Superior temporal gyrus (tissue), 1 donor: ENCODE measurements around the gene C2CD4D.
"Not testable (repeated sequence)": the region's sequence is repeated elsewhere in the genome, so short reads cannot be mapped to it uniquely, and the experiment has no call there.

ENCODE experiments used
- DNase-seq: peaks from one replicate; pipeline ENCODE4 v3.0.0-alpha.2; 2016; ENCODE audit errors: extremely low spot score

Gene C2CD4D

DNA sequence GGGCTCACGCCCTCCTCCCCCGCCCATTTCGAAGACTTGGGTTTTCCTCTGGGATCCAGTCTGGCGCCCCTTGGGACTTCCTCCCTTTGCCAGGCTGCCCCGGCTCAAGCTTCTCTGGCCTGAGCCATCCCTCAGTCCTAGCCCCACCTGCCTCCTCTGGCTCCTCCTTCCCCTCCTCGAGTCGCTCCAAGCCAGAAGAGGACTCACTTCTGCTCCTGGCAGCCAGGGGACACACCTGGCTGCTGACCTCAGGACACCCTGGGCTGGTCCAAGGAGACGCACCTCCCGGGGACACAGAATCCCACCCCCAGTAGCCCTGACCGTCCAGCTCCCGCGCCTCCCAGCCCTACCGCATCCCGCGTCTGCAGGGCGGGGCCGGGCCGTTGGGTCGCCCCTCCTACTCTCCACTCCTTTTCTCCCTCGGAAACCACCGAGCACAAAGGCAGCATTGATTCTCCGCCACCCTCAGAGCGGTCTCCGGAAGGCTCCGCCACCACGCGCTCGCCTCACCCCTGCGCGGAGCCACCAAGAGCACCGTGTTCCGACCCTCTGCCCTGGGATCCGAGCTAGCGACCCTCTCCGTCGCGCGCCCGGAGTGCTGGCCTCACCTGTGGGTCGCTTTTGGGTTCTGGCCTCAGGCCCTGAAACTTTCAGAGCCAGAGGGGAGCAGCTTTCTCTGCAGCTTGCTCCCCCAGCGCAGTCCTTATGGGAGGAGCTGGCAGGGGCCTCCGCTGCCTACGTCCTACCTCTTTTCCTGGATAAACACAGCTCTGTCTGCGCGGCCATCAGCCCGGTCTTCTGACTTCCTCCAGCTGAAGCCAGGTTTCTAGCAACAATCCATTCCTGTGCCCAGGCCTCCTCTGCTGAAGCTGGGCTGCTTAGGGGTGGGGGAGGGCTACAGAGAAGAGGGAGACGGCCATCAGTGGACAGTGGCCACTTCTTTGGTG, at the start of gene C2CD4D:
Gene C2CD4D, minus strand, starts transcription at position 364 of the 947 bp plus-strand sequence. CDS start 831 bp downstream, outside the sequence.
- DNase-seq, result peak; percentile 92

DNA sequence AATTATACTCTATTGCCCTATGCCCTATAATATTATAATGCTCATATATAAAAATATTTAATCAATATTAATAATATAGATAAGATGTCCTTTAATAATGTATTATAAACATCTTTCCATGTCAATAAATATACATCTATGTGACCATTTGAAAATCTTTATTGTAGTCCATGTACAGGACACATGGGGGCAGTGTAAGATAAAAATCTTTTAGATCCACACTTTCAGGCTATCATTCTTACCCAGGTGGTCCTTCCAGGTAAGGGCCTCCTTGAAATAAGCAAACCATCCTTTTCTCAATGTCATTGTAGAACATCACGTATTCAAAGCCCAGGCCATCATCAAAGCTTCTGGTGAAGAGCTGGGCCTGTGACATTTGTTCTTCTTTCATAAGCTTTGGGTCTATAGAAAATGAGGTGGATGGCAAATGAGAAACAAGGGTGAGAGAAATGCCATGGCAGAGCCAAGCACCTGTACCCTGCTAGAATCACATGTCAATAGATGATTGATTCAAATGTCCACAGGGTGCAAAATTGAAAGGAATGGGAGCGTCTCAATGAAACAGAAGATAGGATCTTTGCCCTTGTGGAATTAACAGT, 49.5 kb upstream of the C2CD4D start:
- DNase-seq, result no peak

- DNase-seq, result no peak
Measured at GRCh38 chr1:151887028-151887427, 47.4 kb upstream of the C2CD4D start.

DNA sequence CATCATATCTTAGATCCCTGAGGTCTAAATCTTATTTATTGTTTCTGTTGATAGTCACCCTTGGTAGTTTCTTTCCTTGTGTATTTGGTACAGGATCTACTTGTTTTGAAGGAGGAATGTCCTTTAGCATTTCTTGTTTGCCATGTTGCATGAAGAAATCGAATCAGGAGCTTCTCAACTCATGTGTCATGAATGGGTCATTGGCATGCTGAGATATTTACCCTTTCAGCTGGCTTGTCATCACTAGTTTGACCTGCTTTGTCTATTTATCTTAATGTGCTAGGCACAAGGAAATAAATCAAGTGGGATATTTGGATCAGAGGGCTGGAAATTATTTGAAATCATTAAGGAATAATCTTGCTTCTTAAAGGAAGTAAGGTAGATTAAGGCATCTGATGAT, 45.9 kb upstream of the C2CD4D start:
- DNase-seq, result no peak

GRCh38 chr1:151884879-151885278, 45.3 kb upstream of the C2CD4D start:
- DNase-seq, result not testable (repeated sequence)

DNA sequence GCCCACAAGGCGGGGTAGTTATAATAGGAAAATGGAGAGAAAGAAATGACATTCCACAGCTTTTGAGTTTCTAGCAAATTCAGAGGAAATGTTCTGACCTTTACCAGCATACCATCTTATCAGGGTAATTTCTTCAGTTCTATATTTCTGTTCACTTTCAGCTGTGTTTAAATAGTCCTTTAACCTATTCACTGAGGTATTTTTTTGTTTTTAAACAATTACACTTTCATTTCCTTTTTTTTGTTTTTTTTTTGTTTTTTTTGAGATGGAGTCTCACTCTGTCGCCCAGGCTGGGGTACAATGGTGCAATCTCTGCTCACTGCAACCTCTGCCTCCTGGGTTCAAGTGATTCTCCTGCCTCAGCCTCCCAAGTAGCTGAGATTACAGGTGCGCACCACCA, 44.8 kb upstream of the C2CD4D start:
- DNase-seq, result not testable (repeated sequence)

DNA sequence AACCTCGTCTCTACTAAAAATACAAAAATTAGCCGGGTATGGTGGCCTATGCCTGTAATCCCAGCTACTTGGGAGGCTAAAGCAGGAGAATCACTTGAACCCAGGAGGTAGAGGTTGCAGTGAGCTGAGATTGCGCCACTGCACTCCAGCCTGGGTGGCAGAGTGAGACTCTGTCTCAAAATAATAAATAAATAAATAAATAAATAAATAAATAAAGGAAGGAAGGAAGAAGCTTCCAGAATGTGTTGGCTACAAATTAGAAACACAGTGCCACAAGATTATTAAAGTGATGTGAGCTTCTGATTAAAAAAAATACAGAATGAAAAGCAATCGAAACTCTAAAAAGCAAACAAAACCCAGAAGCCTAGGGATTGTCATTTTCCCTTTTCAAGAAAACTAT, 44.3 kb upstream of the C2CD4D start:
- DNase-seq, result not testable (repeated sequence)

DNA sequence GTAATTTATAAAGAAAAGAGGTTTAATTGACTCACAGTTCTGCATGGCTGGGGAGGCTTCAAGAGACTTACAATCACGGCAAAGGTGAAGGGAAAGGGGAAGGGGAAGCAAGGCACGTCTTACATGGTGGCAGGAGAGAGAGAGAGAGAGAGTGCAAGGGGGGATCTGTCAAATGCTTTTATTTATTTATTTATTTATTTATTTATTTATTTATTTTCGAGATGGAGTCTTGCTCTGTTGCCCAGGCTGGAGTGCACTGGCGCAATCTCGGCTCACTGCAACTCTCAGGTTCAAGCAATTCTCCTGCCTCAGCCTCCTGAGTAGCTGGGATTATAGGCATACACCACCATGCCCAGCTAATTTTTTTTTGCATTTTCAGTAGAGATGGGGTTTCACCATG, 43.3 kb upstream of the C2CD4D start:
- DNase-seq, result not testable (repeated sequence)

DNA sequence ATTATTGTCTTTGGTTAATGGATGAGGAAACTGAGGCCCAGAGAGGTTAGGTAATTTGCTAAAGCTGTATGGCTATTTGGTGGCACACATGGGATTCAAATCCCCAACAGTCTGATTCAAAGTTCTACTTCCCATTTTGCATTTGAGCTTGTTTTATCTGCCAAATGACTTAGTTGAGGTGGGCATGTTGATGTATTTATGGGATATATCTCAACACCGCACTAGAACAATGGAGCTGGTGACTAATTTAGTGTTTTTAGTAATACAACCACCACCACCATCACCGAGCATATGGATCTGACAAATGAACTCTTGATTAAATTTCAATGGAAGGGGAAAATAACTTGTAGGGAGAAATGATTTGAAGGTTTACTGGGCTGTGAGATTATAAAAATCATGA, 42.8 kb upstream of the C2CD4D start:
- DNase-seq, result no peak

- DNase-seq, result peak; percentile 76
Measured at GRCh38 chr1:151881479-151881878, 41.9 kb upstream of the C2CD4D start.

- DNase-seq, result no peak
Measured at GRCh38 chr1:151875419-151876097, 35.9 kb upstream of the C2CD4D start.

- DNase-seq, result not testable (repeated sequence)
Measured at GRCh38 chr1:151872776-151873175, 33.2 kb upstream of the C2CD4D start.

- no peak for DNase-seq
Measured at GRCh38 chr1:151871284-151872030, 31.8 kb upstream of the C2CD4D start.

DNA sequence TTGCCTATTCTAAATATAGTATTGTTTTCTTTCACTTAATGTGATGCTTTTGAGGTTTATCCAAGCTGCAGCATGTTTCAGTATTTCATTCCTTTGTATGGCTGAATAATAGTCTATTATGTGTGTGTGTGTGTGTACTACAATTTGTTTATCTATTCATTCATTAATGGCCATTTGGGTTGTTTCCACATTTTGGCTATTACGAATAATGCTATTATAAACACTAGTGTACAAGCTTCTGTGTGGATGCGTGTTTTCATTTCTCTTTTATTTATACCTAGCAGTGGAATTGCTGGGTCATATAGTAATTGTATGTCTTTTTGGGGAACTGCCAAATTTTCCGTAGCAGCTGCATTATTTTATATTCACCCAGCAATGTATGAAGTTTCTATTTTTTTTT, 28.9 kb upstream of the C2CD4D start:
- peak; percentile 69 for DNase-seq

DNA sequence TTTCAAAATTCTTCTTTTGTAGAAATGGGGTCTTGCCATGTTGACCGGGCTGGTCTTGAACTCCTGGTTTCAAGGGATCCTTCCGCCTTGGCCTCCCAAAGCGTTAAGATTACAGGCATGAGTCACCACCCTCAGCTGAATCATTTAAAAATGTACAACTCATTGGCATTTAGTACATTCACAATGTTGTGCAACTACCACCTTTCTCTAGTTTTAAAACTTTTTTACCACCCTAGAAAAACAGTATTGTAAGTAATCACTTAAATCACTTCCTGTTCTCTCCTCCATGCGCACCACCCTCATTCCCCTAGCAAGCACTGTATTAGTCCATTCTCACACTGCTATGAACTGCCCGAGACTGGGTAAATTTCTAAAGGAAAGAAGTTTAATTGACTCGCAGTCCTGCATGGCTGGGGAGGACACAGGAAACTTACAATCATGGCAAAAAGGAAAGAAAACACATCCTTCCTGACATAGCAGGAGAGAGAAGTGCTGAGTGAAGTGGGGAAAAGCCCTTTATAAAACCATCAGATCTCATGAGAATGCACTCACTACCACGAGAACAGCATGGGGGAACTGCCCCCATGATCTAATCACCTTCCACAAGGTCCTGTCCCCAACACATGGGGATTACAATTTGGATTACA, 28.3 kb upstream of the C2CD4D start:
- no peak for DNase-seq

GRCh38 chr1:151867321-151867720, 27.7 kb upstream of the C2CD4D start:
- no peak for DNase-seq

GRCh38 chr1:151864411-151864810, 24.8 kb upstream of the C2CD4D start:
- DNase-seq, result no peak

GRCh38 chr1:151862604-151863003, 23.0 kb upstream of the C2CD4D start:
- no peak for DNase-seq

- no peak for DNase-seq
Measured at GRCh38 chr1:151860504-151861187, 21.0 kb upstream of the C2CD4D start.

GRCh38 chr1:151859891-151860293, 20.3 kb upstream of the C2CD4D start:
- no peak for DNase-seq
